SK-N-SH treated with all-trans-retinoic acid at 6 μM for 48 hours (cell line): Measurements from ENCODE around the gene PDE4B.

Experiments used
- ATAC-seq: fragments of 200-7000 bp; cut with Tn5 transposase; 3 replicates; pipeline ENCODE4 v1.9.1; 2020; ENCODE audit warnings: mild to moderate bottlenecking, moderate library complexity
- ARNTL ChIP-seq: fragments of 450-650 bp; formaldehyde crosslinking; IDR thresholded peaks from 2 replicates; pipeline ENCODE4 v1.5.0; 2020; ENCODE audit warnings: low read depth, mild to moderate bottlenecking, moderate library complexity, borderline replicate concordance
- BACH2 ChIP-seq: fragments of 250-450 bp; sonication (Bioruptor Pico); IDR thresholded peaks from 2 replicates; pipeline ENCODE4 v1.9.0; 2021; ENCODE audit warnings: mild to moderate bottlenecking, borderline replicate concordance
- CSDC2 ChIP-seq: fragments of 250-450 bp; sonication (Bioruptor Pico); IDR thresholded peaks from 2 replicates; pipeline ENCODE4 v1.5.0; 2020; ENCODE audit warnings: mild to moderate bottlenecking, moderate library complexity
- ESRRG ChIP-seq: fragments of 250-450 bp; sonication (Bioruptor Pico); IDR thresholded peaks from 2 replicates; pipeline ENCODE4 v1.6.1; 2021; ENCODE audit warnings: mild to moderate bottlenecking
- GLIS3 ChIP-seq: fragments of 250-450 bp; sonication (Bioruptor Pico); IDR thresholded peaks from 2 replicates; pipeline ENCODE4 v1.5.0; 2020; ENCODE audit warnings: mild to moderate bottlenecking, moderate library complexity
- ISL1 ChIP-seq: fragments of 250-450 bp; sonication (Bioruptor Pico); IDR thresholded peaks from 2 replicates; pipeline ENCODE4 v2.1.2; 2022; ENCODE audit warnings: mild to moderate bottlenecking, moderate library complexity
- OSR1 ChIP-seq: fragments of 250-450 bp; sonication (Bioruptor Pico); IDR thresholded peaks from 2 replicates; pipeline ENCODE4 v1.8.0; 2022; ENCODE audit warnings: moderate library complexity, mild to moderate bottlenecking, inconsistent platforms
- PATZ1 ChIP-seq: fragments of 250-450 bp; sonication (Bioruptor Pico); IDR thresholded peaks from 2 replicates; pipeline ENCODE4 v1.8.0; 2020; ENCODE audit warnings: mild to moderate bottlenecking, moderate library complexity, borderline replicate concordance
- PPARA ChIP-seq: fragments of 250-450 bp; sonication (Bioruptor Pico); IDR thresholded peaks from 2 replicates; pipeline ENCODE4 v1.5.0; 2020; ENCODE audit warnings: mild to moderate bottlenecking, borderline replicate concordance
- RARB ChIP-seq: fragments of 250-450 bp; sonication (Bioruptor Pico); IDR thresholded peaks from 2 replicates; pipeline ENCODE4 v1.8.0; 2021; ENCODE audit warnings: mild to moderate bottlenecking, moderate library complexity
- TCF4 ChIP-seq: fragments of 250-450 bp; sonication (Bioruptor Pico); IDR thresholded peaks from 2 replicates; pipeline ENCODE4 v1.8.0; 2021; ENCODE audit warnings: mild to moderate bottlenecking, moderate library complexity, borderline replicate concordance
- TOX ChIP-seq: fragments of 250-450 bp; sonication (Bioruptor Pico); IDR thresholded peaks from 2 replicates; pipeline ENCODE4 v1.8.0; 2021; ENCODE audit warnings: mild to moderate bottlenecking, moderate library complexity, borderline replicate concordance
- ZFP3 ChIP-seq: fragments of 250-450 bp; sonication (Bioruptor Pico); IDR thresholded peaks from 2 replicates; pipeline ENCODE4 v1.5.0; 2020; ENCODE audit warnings: mild to moderate bottlenecking, moderate library complexity
- ZFP30 ChIP-seq: fragments of 450-650 bp; formaldehyde crosslinking; IDR thresholded peaks from 2 replicates; pipeline ENCODE4 v1.5.0; 2022; ENCODE audit warnings: mild to moderate bottlenecking, moderate library complexity
- ZNF565 ChIP-seq: fragments of 450-650 bp; formaldehyde crosslinking; conservative IDR thresholded peaks from 2 replicates; pipeline ENCODE4 v1.5.0; 2020; ENCODE audit warnings: low read depth, mild to moderate bottlenecking, moderate library complexity
- ZNF70 ChIP-seq: fragments of 450-650 bp; formaldehyde crosslinking; IDR thresholded peaks from 2 replicates; pipeline ENCODE4 v1.5.0; 2020; ENCODE audit warnings: mild to moderate bottlenecking, moderate library complexity
- ZNF8 ChIP-seq: fragments of 450-650 bp; formaldehyde crosslinking; IDR thresholded peaks from 2 replicates; pipeline ENCODE4 v1.5.0; 2020; ENCODE audit warnings: mild to moderate bottlenecking, moderate library complexity
- TF ChIP-seq, protein P1 (sequence below): fragments of 250-450 bp; sonication (Bioruptor Pico); IDR thresholded peaks from 2 replicates; pipeline ENCODE4 v1.5.0; 2020; ENCODE audit warnings: mild to moderate bottlenecking, moderate library complexity
- TF ChIP-seq, protein P2 (sequence below): fragments of 250-450 bp; sonication (Bioruptor Pico); IDR thresholded peaks from 2 replicates; pipeline ENCODE4 v1.8.0; 2021; ENCODE audit warnings: low read depth, mild to moderate bottlenecking, moderate library complexity, borderline replicate concordance
- TF ChIP-seq, protein P3 (sequence below): fragments of 250-450 bp; sonication (Bioruptor Pico); IDR thresholded peaks from 2 replicates; pipeline ENCODE4 v1.5.1; 2020; ENCODE audit warnings: low read depth, mild to moderate bottlenecking, moderate library complexity

The PDE4B gene

DNA sequence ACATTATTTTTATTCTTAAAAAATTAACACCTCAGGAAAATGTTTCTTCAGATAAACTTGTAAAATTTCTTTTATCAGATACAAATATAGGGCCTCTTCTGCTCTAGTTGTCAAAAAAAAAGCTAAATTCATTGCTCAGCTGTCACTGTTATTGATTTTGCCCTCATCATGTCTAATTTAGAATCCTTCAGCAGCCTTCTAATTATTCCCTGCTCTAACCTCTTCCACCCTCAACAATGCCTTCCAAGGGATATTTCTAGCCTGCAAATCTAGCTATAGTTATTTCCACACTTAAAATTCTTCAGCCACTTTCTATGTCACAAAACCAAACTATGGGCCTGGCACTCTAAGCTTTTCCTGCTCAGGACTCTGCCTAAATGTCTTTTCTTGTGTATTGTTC lies 25.2 kb downstream of the PDE4B start:
- TF ChIP-seq ZNF70 (no peak), ESRRG (CRISPR knock-in tag) (no peak), ISL1 (CRISPR knock-in tag) (no peak), RARB (no peak), TCF4 (CRISPR knock-in tag) (no peak), GLIS3 (CRISPR knock-in tag) (no peak), ZFP3 (CRISPR knock-in tag) (no peak), CSDC2 (CRISPR knock-in tag) (no peak), PATZ1 (no peak), ZNF565 (CRISPR knock-in tag) (no peak), ZFP30 (CRISPR knock-in tag) (no peak)
- TF ChIP-seq, all 23 proteins: peak for 0
- no peak for ATAC-seq

- no peak for ATAC-seq
- TF ChIP-seq, protein P1, sequence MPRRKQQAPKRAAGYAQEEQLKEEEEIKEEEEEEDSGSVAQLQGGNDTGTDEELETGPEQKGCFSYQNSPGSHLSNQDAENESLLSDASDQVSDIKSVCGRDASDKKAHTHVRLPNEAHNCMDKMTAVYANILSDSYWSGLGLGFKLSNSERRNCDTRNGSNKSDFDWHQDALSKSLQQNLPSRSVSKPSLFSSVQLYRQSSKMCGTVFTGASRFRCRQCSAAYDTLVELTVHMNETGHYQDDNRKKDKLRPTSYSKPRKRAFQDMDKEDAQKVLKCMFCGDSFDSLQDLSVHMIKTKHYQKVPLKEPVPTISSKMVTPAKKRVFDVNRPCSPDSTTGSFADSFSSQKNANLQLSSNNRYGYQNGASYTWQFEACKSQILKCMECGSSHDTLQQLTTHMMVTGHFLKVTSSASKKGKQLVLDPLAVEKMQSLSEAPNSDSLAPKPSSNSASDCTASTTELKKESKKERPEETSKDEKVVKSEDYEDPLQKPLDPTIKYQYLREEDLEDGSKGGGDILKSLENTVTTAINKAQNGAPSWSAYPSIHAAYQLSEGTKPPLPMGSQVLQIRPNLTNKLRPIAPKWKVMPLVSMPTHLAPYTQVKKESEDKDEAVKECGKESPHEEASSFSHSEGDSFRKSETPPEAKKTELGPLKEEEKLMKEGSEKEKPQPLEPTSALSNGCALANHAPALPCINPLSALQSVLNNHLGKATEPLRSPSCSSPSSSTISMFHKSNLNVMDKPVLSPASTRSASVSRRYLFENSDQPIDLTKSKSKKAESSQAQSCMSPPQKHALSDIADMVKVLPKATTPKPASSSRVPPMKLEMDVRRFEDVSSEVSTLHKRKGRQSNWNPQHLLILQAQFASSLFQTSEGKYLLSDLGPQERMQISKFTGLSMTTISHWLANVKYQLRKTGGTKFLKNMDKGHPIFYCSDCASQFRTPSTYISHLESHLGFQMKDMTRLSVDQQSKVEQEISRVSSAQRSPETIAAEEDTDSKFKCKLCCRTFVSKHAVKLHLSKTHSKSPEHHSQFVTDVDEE (CRISPR knock-in tag), result no peak
- no peak for TF ChIP-seq ARNTL (CRISPR knock-in tag)
- no peak for TF ChIP-seq CSDC2 (CRISPR knock-in tag)
- no peak for TF ChIP-seq GLIS3 (CRISPR knock-in tag)
- TF ChIP-seq, protein P2, sequence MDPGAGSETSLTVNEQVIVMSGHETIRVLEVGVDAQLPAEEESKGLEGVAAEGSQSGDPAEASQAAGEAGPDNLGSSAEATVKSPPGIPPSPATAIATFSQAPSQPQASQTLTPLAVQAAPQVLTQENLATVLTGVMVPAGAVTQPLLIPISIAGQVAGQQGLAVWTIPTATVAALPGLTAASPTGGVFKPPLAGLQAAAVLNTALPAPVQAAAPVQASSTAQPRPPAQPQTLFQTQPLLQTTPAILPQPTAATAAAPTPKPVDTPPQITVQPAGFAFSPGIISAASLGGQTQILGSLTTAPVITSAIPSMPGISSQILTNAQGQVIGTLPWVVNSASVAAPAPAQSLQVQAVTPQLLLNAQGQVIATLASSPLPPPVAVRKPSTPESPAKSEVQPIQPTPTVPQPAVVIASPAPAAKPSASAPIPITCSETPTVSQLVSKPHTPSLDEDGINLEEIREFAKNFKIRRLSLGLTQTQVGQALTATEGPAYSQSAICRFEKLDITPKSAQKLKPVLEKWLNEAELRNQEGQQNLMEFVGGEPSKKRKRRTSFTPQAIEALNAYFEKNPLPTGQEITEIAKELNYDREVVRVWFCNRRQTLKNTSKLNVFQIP (CRISPR knock-in tag), result no peak
- no peak for TF ChIP-seq ZNF8 (CRISPR knock-in tag)
- TF ChIP-seq ZNF70, result no peak
- no peak for TF ChIP-seq ZNF565 (CRISPR knock-in tag)
- TF ChIP-seq TCF4 (CRISPR knock-in tag), result no peak
These were observed 26.3 kb downstream of the PDE4B start for GRCh38 chr1:65818966-65819365.

GRCh38 chr1:65820983-65821382 lies 28.3 kb downstream of the PDE4B start:
- TF ChIP-seq ISL1 (CRISPR knock-in tag) (peak; percentile 63), PATZ1 (peak; percentile 52; the same call in 1 of the 2 replicates), PPARA (CRISPR knock-in tag) (no peak), BACH2 (no peak)
- TF ChIP-seq, all 23 proteins: peak for 2
- peak; percentile 99 for ATAC-seq

DNA sequence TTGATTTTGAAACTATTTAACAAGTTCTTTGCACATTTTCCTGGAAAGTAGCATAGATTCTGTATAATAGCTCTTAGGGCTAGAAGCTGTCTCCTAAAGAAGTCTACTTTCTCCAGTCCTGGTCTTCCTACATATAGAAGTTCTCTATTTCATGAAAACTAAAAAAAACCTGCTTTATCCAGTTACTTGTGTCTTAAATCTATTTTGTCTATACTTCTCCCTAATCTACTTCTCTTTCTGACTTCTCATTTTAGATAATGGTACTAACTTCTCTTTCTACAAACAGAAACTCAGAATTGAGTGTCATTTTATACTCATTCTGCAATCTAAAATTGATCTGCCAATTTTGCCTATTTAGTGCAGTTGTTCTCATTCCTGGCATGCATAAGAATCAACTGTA lies 28.7 kb downstream of the PDE4B start:
- no peak; the same call in 2 of the 3 replicates for ATAC-seq
- no peak for TF ChIP-seq OSR1 (CRISPR knock-in tag)

DNA sequence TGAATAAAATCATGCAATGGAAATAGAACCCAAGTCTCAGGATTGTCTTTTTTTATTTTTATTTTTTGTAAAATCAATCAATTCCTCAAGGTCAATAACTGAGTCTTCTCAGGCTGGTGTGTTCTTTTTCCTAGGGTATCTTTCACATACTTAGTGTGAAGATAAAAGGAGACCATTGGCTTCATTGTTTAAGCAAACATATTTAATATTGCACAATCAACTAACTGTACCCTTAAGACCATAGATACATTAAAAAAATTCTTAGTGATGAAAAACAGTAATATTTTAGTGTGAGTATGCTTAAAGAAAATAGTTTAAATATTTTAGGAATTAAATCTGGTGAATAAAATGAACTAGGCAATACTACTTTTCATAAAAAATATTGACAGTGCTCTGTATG lies 31.4 kb downstream of the PDE4B start:
- TF ChIP-seq RARB (no peak), BACH2 (no peak), OSR1 (CRISPR knock-in tag) (no peak), PATZ1 (no peak), CSDC2 (CRISPR knock-in tag) (no peak), TOX (CRISPR knock-in tag) (no peak), GLIS3 (CRISPR knock-in tag) (no peak)
- TF ChIP-seq, protein P1 (CRISPR knock-in tag), result no peak
- TF ChIP-seq, protein P3, sequence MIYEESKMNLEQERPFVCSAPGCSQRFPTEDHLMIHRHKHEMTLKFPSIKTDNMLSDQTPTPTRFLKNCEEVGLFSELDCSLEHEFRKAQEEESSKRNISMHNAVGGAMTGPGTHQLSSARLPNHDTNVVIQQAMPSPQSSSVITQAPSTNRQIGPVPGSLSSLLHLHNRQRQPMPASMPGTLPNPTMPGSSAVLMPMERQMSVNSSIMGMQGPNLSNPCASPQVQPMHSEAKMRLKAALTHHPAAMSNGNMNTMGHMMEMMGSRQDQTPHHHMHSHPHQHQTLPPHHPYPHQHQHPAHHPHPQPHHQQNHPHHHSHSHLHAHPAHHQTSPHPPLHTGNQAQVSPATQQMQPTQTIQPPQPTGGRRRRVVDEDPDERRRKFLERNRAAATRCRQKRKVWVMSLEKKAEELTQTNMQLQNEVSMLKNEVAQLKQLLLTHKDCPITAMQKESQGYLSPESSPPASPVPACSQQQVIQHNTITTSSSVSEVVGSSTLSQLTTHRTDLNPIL (CRISPR knock-in tag), result no peak
- ATAC-seq, result no peak
